Smooth muscle cell (in vitro differentiated cells): ENCODE data around the gene SAFB2. TPM values are rescaled to one million over a fixed set of nuclear protein-coding genes. Genes with fewer than 3 reads are reported as not detected.

Experiments
- DNase-seq: peaks from one replicate; lab custom pipeline; 2025; ENCODE audit not compliant: unreplicated experiment; lab: John Stamatoyannopoulos, UW
- H2AFZ ChIP-seq: fragments of 200-600 bp; sonication (generic); 2 replicates; pipeline ENCODE4 v1.6.0; 2016; ENCODE audit warnings: antibody characterized with exemption, low read depth, mild to moderate bottlenecking
- H3F3A ChIP-seq: fragments of 200-600 bp; sonication (generic); 2 replicates; pipeline ENCODE4 v1.6.0; 2017; ENCODE audit warnings: antibody characterized with exemption, low read depth
- H3K27ac ChIP-seq: fragments of 200-600 bp; sonication (generic); 2 replicates; pipeline ENCODE4 v1.5.1; 2016; ENCODE audit warnings: low read depth, mild to moderate bottlenecking
- H3K27me3 ChIP-seq: fragments of 200-600 bp; sonication (generic); 2 replicates; pipeline ENCODE4 v1.6.1; 2016; ENCODE audit warnings: low read depth, mild to moderate bottlenecking
- H3K36me3 ChIP-seq: fragments of 200-600 bp; sonication (generic); 2 replicates; pipeline ENCODE4 v1.5.1; 2016; ENCODE audit warnings: low read depth
- H3K4me1 ChIP-seq: fragments of 200-600 bp; sonication (generic); 2 replicates; pipeline ENCODE4 v1.5.1; 2016; ENCODE audit warnings: low read depth
- H3K4me2 ChIP-seq: fragments of 200-600 bp; sonication (generic); 2 replicates; pipeline ENCODE4 v1.6.0; 2016; ENCODE audit warnings: mild to moderate bottlenecking
- H3K4me3 ChIP-seq: fragments of 200-600 bp; sonication (generic); 2 replicates; pipeline ENCODE4 v1.5.1; 2016; ENCODE audit warnings: mild to moderate bottlenecking
- H3K79me2 ChIP-seq: fragments of 200-600 bp; sonication (generic); 2 replicates; pipeline ENCODE4 v1.6.0; 2016; ENCODE audit warnings: low read depth, mild to moderate bottlenecking
- H3K9ac ChIP-seq: fragments of 200-600 bp; sonication (generic); 2 replicates; pipeline ENCODE4 v1.6.0; 2016; ENCODE audit warnings: low read depth
- H3K9me3 ChIP-seq: fragments of 200-600 bp; sonication (generic); replicated peaks from 2 replicates; pipeline ENCODE4 v1.5.1; 2016; ENCODE audit warnings: low read depth
- H4K20me1 ChIP-seq: fragments of 200-600 bp; sonication (generic); 2 replicates; pipeline ENCODE4 v1.6.0; 2016; ENCODE audit warnings: low read depth
- CTCF ChIP-seq: fragments of 200-600 bp; sonication (generic); IDR thresholded peaks from 2 replicates; pipeline ENCODE4 v1.5.1; 2017; ENCODE audit warnings: borderline replicate concordance, mild to moderate bottlenecking, antibody characterized with exemption; ENCODE audit not compliant: insufficient read depth, poor library complexity, severe bottlenecking
- WGBS: methylation state at CpG from one replicate; pipeline ENCODE4 v1.1.7; 2016; ENCODE audit warnings: low lambda C conversion rate; 5-methylcytosine and 5-hydroxymethylcytosine counted together
- polyA plus RNA-seq: library from polyadenylated mRNA; unstranded; fragments of >200 nt; fragmentation: Nextera tagmentation; extraction: Ambion mirVana; gene quantifications from 2 replicates; pipeline ENCODE4 v1.2.1, GENCODE V29; 2016
- total RNA-seq: library from RNA; depleted of rRNA; stranded (reverse); fragments of >200 nt; gene quantifications from 2 replicates; pipeline ENCODE4 v1.2.3, GENCODE V29; 2014

Gene SAFB2
- total and polyA plus RNA-seq, 2 experiments from 2014 or later: 28.9 to 44.9 TPM

GRCh38 chr19:5625641-5626040 is 3.1 kb upstream of the SAFB2 start:
- no peak overlapping the region for H2AFZ ChIP-seq
- H4K20me1 ChIP-seq: peaks cover 82% of the 10 kb centered on the region
- TF ChIP-seq CTCF: no peak

GRCh38 chr19:5624741-5625278 is 2.2 kb upstream of the SAFB2 start:
- 62% methylated on average over 8 of the region's 8 CpGs for WGBS
- DNase-seq: no peak

More at GRCh38 chr19:5625641-5626040, 3.1 kb upstream of the SAFB2 start:
- Histone ChIP-seq H3K27me3 (no peaks in the 10 kb centered on the region), H3K4me2 (peak overlapping the region; percentile 97), H3K27ac (no peak overlapping the region), H3K9me3 (no peaks in the 10 kb centered on the region), H3K4me1 (peaks cover 28% of the 10 kb centered on the region), H3F3A (peaks cover 9% of the 10 kb centered on the region), H3K36me3 (no peaks in the 10 kb centered on the region), H3K79me2 (peaks cover 95% of the 10 kb centered on the region), H3K4me3 (no peak overlapping the region), H3K9ac (no peak overlapping the region)
- WGBS: 95% methylated on average over 12 of the region's 12 CpGs
- DNase-seq: no peak

GRCh38 chr19:5624018-5624663 is 1.6 kb upstream of the SAFB2 start:
- peak; percentile 15 for DNase-seq
- H3K27me3 ChIP-seq: no peaks in the 10 kb centered on the region
- peak overlapping the region; percentile 86 for H3K4me3 ChIP-seq
- TF ChIP-seq CTCF: no peak
- H3K9ac ChIP-seq: peak overlapping the region; percentile 97
- peak overlapping the region; percentile 95 for H3K27ac ChIP-seq
- H3K4me1 ChIP-seq: peaks cover 28% of the 10 kb centered on the region
- 4% methylated on average over 20 of the region's 20 CpGs for WGBS
- no peaks in the 10 kb centered on the region for H3K9me3 ChIP-seq
- no peaks in the 10 kb centered on the region for H3K36me3 ChIP-seq
- peaks cover 70% of the 10 kb centered on the region for H4K20me1 ChIP-seq
- H3F3A ChIP-seq: peaks cover 9% of the 10 kb centered on the region
- H3K4me2 ChIP-seq: peak overlapping the region; percentile 97
- H2AFZ ChIP-seq: no peak overlapping the region
- peaks cover 95% of the 10 kb centered on the region for H3K79me2 ChIP-seq

More at GRCh38 chr19:5624741-5625278, 2.2 kb upstream of the SAFB2 start:
- peaks cover 28% of the 10 kb centered on the region for H3K4me1 ChIP-seq
- H3K79me2 ChIP-seq: peaks cover 95% of the 10 kb centered on the region
- no peaks in the 10 kb centered on the region for H3K9me3 ChIP-seq
- H2AFZ ChIP-seq: no peak overlapping the region
- no peak for TF ChIP-seq CTCF
- peak overlapping the region; percentile 97 for H3K4me2 ChIP-seq
- peaks cover 74% of the 10 kb centered on the region for H4K20me1 ChIP-seq
- H3K4me3 ChIP-seq: peak overlapping the region; percentile 86
- H3K9ac ChIP-seq: peak overlapping the region; percentile 97
- no peaks in the 10 kb centered on the region for H3K36me3 ChIP-seq
- H3K27me3 ChIP-seq: no peaks in the 10 kb centered on the region
- peak overlapping the region; percentile 95 for H3K27ac ChIP-seq
- peaks cover 9% of the 10 kb centered on the region for H3F3A ChIP-seq
